HEK293 (cell line): ENCODE data around the gene HEPACAM.
A peak's percentile ranks its signal among the peaks of the same experiment; 100 is the strongest.

Source experiments
- BCL11B ChIP-seq: fragments of 450-650 bp; formaldehyde crosslinking; IDR thresholded peaks from 2 replicates; pipeline ENCODE4 v1.5.1; 2016; ENCODE audit warnings: low read depth, missing biosample characterization, missing genetic modification characterization
- GLIS2 ChIP-seq: fragments of 450-650 bp; formaldehyde crosslinking; IDR thresholded peaks from 2 replicates; pipeline ENCODE4 v1.5.1; 2016; ENCODE audit warnings: missing biosample characterization, missing genetic modification characterization
- KLF16 ChIP-seq: fragments of 450-650 bp; formaldehyde crosslinking; IDR thresholded peaks from 2 replicates; pipeline ENCODE4 v1.5.1; 2017; ENCODE audit warnings: missing biosample characterization, missing genetic modification characterization
- KLF9 ChIP-seq: fragments of 450-650 bp; formaldehyde crosslinking; IDR thresholded peaks from 2 replicates; pipeline ENCODE4 v1.5.1; 2016; ENCODE audit warnings: missing biosample characterization, missing genetic modification characterization, low read depth
- SETDB1 ChIP-seq: IDR thresholded peaks from one replicate; pipeline ENCODE4 v1.6.1; 2017; ENCODE audit warnings: mild to moderate bottlenecking, low read length, moderate library complexity, mixed read lengths; ENCODE audit not compliant: insufficient read length
- ZBTB10 ChIP-seq: fragments of 450-650 bp; formaldehyde crosslinking; IDR thresholded peaks from 2 replicates; pipeline ENCODE4 v1.5.1; 2016; ENCODE audit warnings: missing biosample characterization, missing genetic modification characterization
- ZBTB48 ChIP-seq: fragments of 450-650 bp; formaldehyde crosslinking; IDR thresholded peaks from 2 replicates; pipeline ENCODE4 v1.5.1; 2016; ENCODE audit warnings: missing biosample characterization, missing genetic modification characterization
- ZBTB7A ChIP-seq: fragments of 450-650 bp; formaldehyde crosslinking; IDR thresholded peaks from 2 replicates; pipeline ENCODE4 v1.5.1; 2016; ENCODE audit warnings: low read depth, missing biosample characterization, missing genetic modification characterization
- ZBTB8A ChIP-seq: fragments of 450-650 bp; formaldehyde crosslinking; IDR thresholded peaks from 2 replicates; pipeline ENCODE4 v1.5.1; 2016; ENCODE audit warnings: missing biosample characterization, missing genetic modification characterization
- ZFHX2 ChIP-seq: fragments of 450-650 bp; formaldehyde crosslinking; conservative IDR thresholded peaks from 2 replicates; pipeline ENCODE4 v1.5.1; 2016; ENCODE audit warnings: missing biosample characterization, missing genetic modification characterization
- ZNF112 ChIP-seq: fragments of 450-650 bp; formaldehyde crosslinking; IDR thresholded peaks from 2 replicates; pipeline ENCODE4 v1.5.0; 2017; ENCODE audit warnings: missing biosample characterization, missing genetic modification characterization
- ZNF2 ChIP-seq: fragments of 450-650 bp; formaldehyde crosslinking; IDR thresholded peaks from 2 replicates; pipeline ENCODE4 v1.5.1; 2016; ENCODE audit warnings: missing biosample characterization, missing genetic modification characterization
- ZNF214 ChIP-seq: fragments of 450-650 bp; formaldehyde crosslinking; IDR thresholded peaks from 2 replicates; pipeline ENCODE4 v1.5.1; 2017; ENCODE audit warnings: missing biosample characterization, mild to moderate bottlenecking, missing genetic modification characterization, borderline replicate concordance
- ZNF335 ChIP-seq: fragments of 450-650 bp; formaldehyde crosslinking; conservative IDR thresholded peaks from 2 replicates; pipeline ENCODE4 v1.5.1; 2016; ENCODE audit warnings: missing biosample characterization, missing genetic modification characterization
- ZNF394 ChIP-seq: fragments of 450-650 bp; formaldehyde crosslinking; IDR thresholded peaks from 2 replicates; pipeline ENCODE4 v1.5.1; 2016; ENCODE audit warnings: missing biosample characterization, missing genetic modification characterization, mild to moderate bottlenecking, moderate library complexity, borderline replicate concordance
- ZNF501 ChIP-seq: fragments of 450-650 bp; formaldehyde crosslinking; IDR thresholded peaks from 2 replicates; pipeline ENCODE4 v1.5.1; 2016; ENCODE audit warnings: missing biosample characterization, missing genetic modification characterization
- ZNF510 ChIP-seq: fragments of 450-650 bp; formaldehyde crosslinking; IDR thresholded peaks from 2 replicates; pipeline ENCODE4 v1.5.1; 2018; ENCODE audit warnings: mild to moderate bottlenecking, missing genetic modification characterization, missing biosample characterization; ENCODE audit not compliant: insufficient replicate concordance
- ZNF558 ChIP-seq: fragments of 450-650 bp; formaldehyde crosslinking; IDR thresholded peaks from 2 replicates; pipeline ENCODE4 v1.5.1; 2016; ENCODE audit warnings: missing biosample characterization, missing genetic modification characterization
- ZNF585B ChIP-seq: fragments of 450-650 bp; formaldehyde crosslinking; IDR thresholded peaks from 2 replicates; pipeline ENCODE4 v1.5.1; 2016; ENCODE audit warnings: missing biosample characterization, missing genetic modification characterization
- ZNF596 ChIP-seq: fragments of 450-650 bp; IDR thresholded peaks from 2 replicates; pipeline ENCODE4 v1.5.0; 2018; ENCODE audit warnings: missing biosample characterization, mild to moderate bottlenecking, missing genetic modification characterization, moderate library complexity
- ZNF624 ChIP-seq: fragments of 450-650 bp; formaldehyde crosslinking; IDR thresholded peaks from 2 replicates; pipeline ENCODE4 v1.5.1; 2017; ENCODE audit warnings: missing biosample characterization, missing genetic modification characterization
- ZNF629 ChIP-seq: fragments of 450-650 bp; formaldehyde crosslinking; IDR thresholded peaks from 2 replicates; pipeline ENCODE4 v1.5.1; 2017; ENCODE audit warnings: missing biosample characterization, missing genetic modification characterization
- ZNF701 ChIP-seq: fragments of 450-650 bp; formaldehyde crosslinking; IDR thresholded peaks from 2 replicates; pipeline ENCODE4 v1.5.1; 2016; ENCODE audit warnings: missing biosample characterization, missing genetic modification characterization
- ZNF785 ChIP-seq: fragments of 450-650 bp; formaldehyde crosslinking; IDR thresholded peaks from 2 replicates; pipeline ENCODE4 v1.5.1; 2016; ENCODE audit warnings: missing biosample characterization, missing genetic modification characterization
- ZSCAN5A ChIP-seq: fragments of 450-650 bp; formaldehyde crosslinking; IDR thresholded peaks from 2 replicates; pipeline ENCODE4 v1.5.1; 2016; ENCODE audit warnings: missing biosample characterization, missing genetic modification characterization
- ZXDB ChIP-seq: fragments of 450-650 bp; formaldehyde crosslinking; IDR thresholded peaks from 2 replicates; pipeline ENCODE4 v1.5.1; 2016; ENCODE audit warnings: missing biosample characterization, missing genetic modification characterization
- TF ChIP-seq, protein P1 (sequence below): fragments of 450-650 bp; formaldehyde crosslinking; conservative IDR thresholded peaks from 2 replicates; pipeline ENCODE4 v1.5.1; 2016; ENCODE audit warnings: low read depth, missing biosample characterization, missing genetic modification characterization
- TF ChIP-seq, protein P2 (sequence below): fragments of 450-650 bp; formaldehyde crosslinking; IDR thresholded peaks from 2 replicates; pipeline ENCODE4 v1.5.1; 2016; ENCODE audit warnings: missing biosample characterization, missing genetic modification characterization
- TF ChIP-seq, protein P3 (sequence below): fragments of 450-650 bp; formaldehyde crosslinking; IDR thresholded peaks from 2 replicates; pipeline ENCODE4 v1.5.1; 2016; ENCODE audit warnings: missing biosample characterization, missing genetic modification characterization

HEPACAM gene

DNA sequence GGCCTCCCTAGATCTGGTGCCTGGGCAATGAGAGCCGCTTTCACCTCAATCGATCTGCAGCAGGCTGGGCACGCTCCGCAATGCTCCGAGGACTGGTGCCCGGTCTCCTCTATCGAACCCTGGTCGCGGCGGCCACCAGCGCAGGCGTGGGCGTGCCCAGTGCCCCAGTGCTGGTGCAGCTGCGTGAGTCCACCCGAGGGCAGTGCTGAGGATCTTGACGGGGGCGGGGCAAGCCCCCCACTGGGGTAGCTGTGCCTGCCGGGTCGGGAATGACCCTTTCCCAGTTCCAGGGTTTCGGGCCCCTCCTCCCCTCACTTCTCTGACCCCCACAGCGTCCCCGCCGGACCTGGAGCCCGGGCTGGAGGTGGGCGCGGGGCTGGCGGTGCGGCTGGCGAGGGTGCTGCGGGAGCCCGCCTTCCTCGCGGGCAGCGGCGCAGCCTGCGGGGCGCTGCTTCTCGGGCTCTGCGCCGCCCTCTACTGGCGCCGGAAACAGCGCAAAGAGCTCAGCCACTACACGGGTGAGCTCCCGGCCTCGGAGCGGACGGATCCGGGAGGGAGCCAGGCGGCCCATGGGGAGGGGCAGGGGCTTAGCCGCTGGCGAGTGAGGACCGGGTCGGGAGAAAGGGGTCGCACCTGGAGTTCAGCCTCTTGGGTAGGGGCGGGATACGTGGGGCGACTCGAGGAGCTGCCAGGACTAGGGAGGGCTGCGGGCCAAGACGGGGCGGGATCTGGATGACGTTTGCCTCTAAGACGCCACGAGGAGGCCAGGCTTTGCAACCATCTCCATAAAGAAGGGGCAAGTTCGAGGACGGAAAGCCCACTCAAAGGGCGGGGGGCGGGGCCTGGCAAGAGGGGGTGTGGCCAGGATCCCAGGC is 59.7 kb downstream of the HEPACAM start (continued):
- TF ChIP-seq ZNF394 (tag by site-specific recombination) (peak; percentile 54; the same call in 1 of the 2 replicates), ZNF501 (tag by site-specific recombination) (peak; percentile 82), ZBTB48 (tag by site-specific recombination) (peak; percentile 52; the same call in 1 of the 2 replicates), ZNF624 (tag by site-specific recombination) (no peak), ZNF596 (tag by site-specific recombination) (0 out of 2 replicates have a peak, but pooled peaks have one; percentile 9), GLIS2 (tag by site-specific recombination) (peak; percentile 81), KLF9 (tag by site-specific recombination) (peak; percentile 93), SETDB1 (no peak), ZNF785 (tag by site-specific recombination) (peak; percentile 71; the same call in 1 of the 2 replicates), KLF16 (tag by site-specific recombination) (no peak), ZXDB (tag by site-specific recombination) (peak; percentile 95), BCL11B (no peak), ZSCAN5A (0 out of 2 replicates have a peak, but pooled peaks have one; percentile 64), ZBTB8A (tag by site-specific recombination) (peak; percentile 98), ZNF214 (tag by site-specific recombination) (no peak), ZBTB10 (tag by site-specific recombination) (peak; percentile 90), ZNF585B (tag by site-specific recombination) (no peak), ZNF335 (peak; percentile 86), ZNF558 (tag by site-specific recombination) (no peak), ZNF112 (tag by site-specific recombination) (no peak), ZBTB7A (no peak), ZNF510 (tag by site-specific recombination) (no peak), ZNF2 (tag by site-specific recombination) (peak; percentile 58; the same call in 1 of the 2 replicates), ZNF701 (no peak), ZFHX2 (tag by site-specific recombination) (peak; percentile 81), ZNF629 (tag by site-specific recombination) (peak; percentile 79)
- TF ChIP-seq, protein P1, sequence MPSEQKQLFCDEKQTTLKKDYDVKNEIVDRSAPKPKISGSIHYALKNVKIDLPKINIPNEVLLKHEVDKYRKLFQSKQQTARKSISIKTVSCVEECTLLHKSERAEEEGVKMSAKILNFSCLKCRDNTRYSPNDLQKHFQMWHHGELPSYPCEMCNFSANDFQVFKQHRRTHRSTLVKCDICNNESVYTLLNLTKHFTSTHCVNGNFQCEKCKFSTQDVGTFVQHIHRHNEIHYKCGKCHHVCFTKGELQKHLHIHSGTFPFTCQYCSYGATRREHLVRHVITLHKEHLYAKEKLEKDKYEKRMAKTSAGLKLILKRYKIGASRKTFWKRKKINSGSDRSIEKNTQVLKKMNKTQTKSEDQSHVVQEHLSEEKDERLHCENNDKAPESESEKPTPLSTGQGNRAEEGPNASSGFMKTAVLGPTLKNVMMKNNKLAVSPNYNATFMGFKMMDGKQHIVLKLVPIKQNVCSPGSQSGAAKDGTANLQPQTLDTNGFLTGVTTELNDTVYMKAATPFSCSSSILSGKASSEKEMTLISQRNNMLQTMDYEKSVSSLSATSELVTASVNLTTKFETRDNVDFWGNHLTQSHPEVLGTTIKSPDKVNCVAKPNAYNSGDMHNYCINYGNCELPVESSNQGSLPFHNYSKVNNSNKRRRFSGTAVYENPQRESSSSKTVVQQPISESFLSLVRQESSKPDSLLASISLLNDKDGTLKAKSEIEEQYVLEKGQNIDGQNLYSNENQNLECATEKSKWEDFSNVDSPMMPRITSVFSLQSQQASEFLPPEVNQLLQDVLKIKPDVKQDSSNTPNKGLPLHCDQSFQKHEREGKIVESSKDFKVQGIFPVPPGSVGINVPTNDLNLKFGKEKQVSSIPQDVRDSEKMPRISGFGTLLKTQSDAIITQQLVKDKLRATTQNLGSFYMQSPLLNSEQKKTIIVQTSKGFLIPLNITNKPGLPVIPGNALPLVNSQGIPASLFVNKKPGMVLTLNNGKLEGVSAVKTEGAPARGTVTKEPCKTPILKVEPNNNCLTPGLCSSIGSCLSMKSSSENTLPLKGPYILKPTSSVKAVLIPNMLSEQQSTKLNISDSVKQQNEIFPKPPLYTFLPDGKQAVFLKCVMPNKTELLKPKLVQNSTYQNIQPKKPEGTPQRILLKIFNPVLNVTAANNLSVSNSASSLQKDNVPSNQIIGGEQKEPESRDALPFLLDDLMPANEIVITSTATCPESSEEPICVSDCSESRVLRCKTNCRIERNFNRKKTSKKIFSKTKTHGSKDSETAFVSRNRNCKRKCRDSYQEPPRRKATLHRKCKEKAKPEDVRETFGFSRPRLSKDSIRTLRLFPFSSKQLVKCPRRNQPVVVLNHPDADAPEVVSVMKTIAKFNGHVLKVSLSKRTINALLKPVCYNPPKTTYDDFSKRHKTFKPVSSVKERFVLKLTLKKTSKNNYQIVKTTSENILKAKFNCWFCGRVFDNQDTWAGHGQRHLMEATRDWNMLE, result no peak
- TF ChIP-seq, protein P2, sequence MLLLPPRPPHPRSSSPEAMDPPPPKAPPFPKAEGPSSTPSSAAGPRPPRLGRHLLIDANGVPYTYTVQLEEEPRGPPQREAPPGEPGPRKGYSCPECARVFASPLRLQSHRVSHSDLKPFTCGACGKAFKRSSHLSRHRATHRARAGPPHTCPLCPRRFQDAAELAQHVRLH (tag by site-specific recombination), result no peak
- TF ChIP-seq, protein P3, sequence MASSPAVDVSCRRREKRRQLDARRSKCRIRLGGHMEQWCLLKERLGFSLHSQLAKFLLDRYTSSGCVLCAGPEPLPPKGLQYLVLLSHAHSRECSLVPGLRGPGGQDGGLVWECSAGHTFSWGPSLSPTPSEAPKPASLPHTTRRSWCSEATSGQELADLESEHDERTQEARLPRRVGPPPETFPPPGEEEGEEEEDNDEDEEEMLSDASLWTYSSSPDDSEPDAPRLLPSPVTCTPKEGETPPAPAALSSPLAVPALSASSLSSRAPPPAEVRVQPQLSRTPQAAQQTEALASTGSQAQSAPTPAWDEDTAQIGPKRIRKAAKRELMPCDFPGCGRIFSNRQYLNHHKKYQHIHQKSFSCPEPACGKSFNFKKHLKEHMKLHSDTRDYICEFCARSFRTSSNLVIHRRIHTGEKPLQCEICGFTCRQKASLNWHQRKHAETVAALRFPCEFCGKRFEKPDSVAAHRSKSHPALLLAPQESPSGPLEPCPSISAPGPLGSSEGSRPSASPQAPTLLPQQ (tag by site-specific recombination), result 0 out of 2 replicates have a peak, but pooled peaks have one; percentile 49
